B cell (primary cell): ENCODE results near the gene PCDHGC4. TPM values are rescaled to one million over a fixed set of nuclear protein-coding genes. Genes with fewer than 3 reads are reported as not detected.

Experiments
- ATAC-seq: fragments of 200-7000 bp; cut with Tn5 transposase; one replicate; pipeline ENCODE4 v1.10.0; 2021; ENCODE audit warnings: low read depth, mild to moderate bottlenecking, moderate number of reproducible peaks, moderate library complexity
- CTCF ChIA-PET: fragments of 350-600 bp; sonication (Branson Sonifier 250); formaldehyde crosslinking; loops from one replicate; lab custom pipeline; 2021; ENCODE audit warnings: antibody characterized with exemption, inconsistent platforms; lab: Charles Lee
- POLR2A ChIA-PET: fragments of 350-600 bp; sonication (Branson Sonifier 250); formaldehyde crosslinking; loops from one replicate; lab custom pipeline; 2021; ENCODE audit warnings: antibody characterized with exemption; lab: Charles Lee
- DNase-seq: peaks from one replicate; pipeline ENCODE4 v3.0.0; 2013
- H2AFZ ChIP-seq: 2 replicates; pipeline ENCODE4 v1.6.1; 2012; ENCODE audit warnings: mild to moderate bottlenecking, low read depth, low read length; ENCODE audit not compliant: insufficient read depth, poor library complexity, severe bottlenecking
- H3K27ac ChIP-seq, 2 donors: 1 replicate in 1 of 2; 2 replicates in 1 of 2; pipeline ENCODE4 v1.5.1; 2012 to 2013; ENCODE audit warnings: low read length in 2 of 2, mild to moderate bottlenecking in 2 of 2, moderate library complexity in 1 of 2
- H3K27me3 ChIP-seq, 4 experiments: fragments of 200-600 bp in 1 of 4; sonication (generic) in 1 of 4; replicated peaks in 1 of 4; 1 replicate in 2 of 4; 2 replicates in 2 of 4; pipeline versions ENCODE4 v1.6.1 to v1.7.0; 2013 to 2016; ENCODE audit warnings: low read length in 3 of 4, mild to moderate bottlenecking in 2 of 4, mixed read lengths in 1 of 4, moderate library complexity in 1 of 4; ENCODE audit not compliant: insufficient read depth in 4 of 4, control insufficient read depth in 3 of 4; ENCODE audit errors: control extremely low read depth in 1 of 4
- H3K36me3 ChIP-seq, 2 experiments: replicated peaks in 1 of 2; 1 replicate in 1 of 2; 2 replicates in 1 of 2; pipeline versions ENCODE4 v1.6.1 to v1.7.1; 2013; ENCODE audit warnings: low read length in 1 of 2; ENCODE audit not compliant: insufficient read depth in 2 of 2, control insufficient read depth in 1 of 2; ENCODE audit errors: control extremely low read depth in 1 of 2, extremely low read depth in 1 of 2
- H3K4me1 ChIP-seq, 2 donors: fragments of 200-600 bp in 1 of 2; sonication (generic) in 1 of 2; 1 replicate in 1 of 2; 2 replicates in 1 of 2; pipeline versions ENCODE4 v1.5.1 to v1.6.1; 2013 to 2017; ENCODE audit warnings: low read length in 2 of 2; ENCODE audit not compliant: control insufficient read depth in 2 of 2, insufficient read depth in 2 of 2
- H3K4me2 ChIP-seq: replicated peaks from 2 replicates; pipeline ENCODE3; 2012; ENCODE audit warnings: mild to moderate bottlenecking, low read depth, low read length; ENCODE audit not compliant: poor library complexity, severe bottlenecking
- H3K4me3 ChIP-seq, 5 experiments: fragments of 200-600 bp in 1 of 5; sonication (generic) in 1 of 5; 1 replicate in 3 of 5; 2 replicates in 2 of 5; pipeline versions ENCODE4 v1.5.1 to v1.7.0; 2011 to 2016; ENCODE audit warnings: low read length in 4 of 5, mild to moderate bottlenecking in 4 of 5, low read depth in 2 of 5, control low read depth in 1 of 5, moderate library complexity in 1 of 5; ENCODE audit not compliant: insufficient read depth in 1 of 5; ENCODE audit errors: control extremely low read depth in 1 of 5, extremely low read depth in 1 of 5
- H3K79me2 ChIP-seq: fragments of 200-600 bp; sonication (generic); one replicate; pipeline ENCODE4 v1.6.0; 2016; ENCODE audit warnings: low read length; ENCODE audit not compliant: control insufficient read depth, insufficient read depth
- H3K9ac ChIP-seq: fragments of 200-600 bp; sonication (generic); 2 replicates; pipeline ENCODE4 v1.6.1; 2017; ENCODE audit warnings: mild to moderate bottlenecking, low read length, moderate library complexity
- H3K9me3 ChIP-seq, 3 donors: one replicate each; pipeline versions ENCODE4 v1.6.1 to v1.7.1; 2013; ENCODE audit warnings: low read length in 2 of 3; ENCODE audit not compliant: control insufficient read depth in 2 of 3, insufficient read depth in 1 of 3; ENCODE audit errors: control extremely low read depth in 1 of 3
- H4K20me1 ChIP-seq: 2 replicates; pipeline ENCODE4 v1.6.0; 2012; ENCODE audit warnings: mild to moderate bottlenecking, low read length; ENCODE audit not compliant: insufficient read depth, control insufficient read depth, poor library complexity, severe bottlenecking
- H3K27ac Mint-ChIP-seq: one replicate; pipeline ENCODE4 v1.8.0; 2021; ENCODE audit warnings: mixed read lengths
- H3K27me3 Mint-ChIP-seq: one replicate; pipeline ENCODE4 v1.8.0; 2021; ENCODE audit warnings: mixed read lengths
- H3K4me1 Mint-ChIP-seq: one replicate; pipeline ENCODE4 v1.8.0; 2021; ENCODE audit warnings: mixed read lengths
- H3K4me3 Mint-ChIP-seq: one replicate; pipeline ENCODE4 v1.8.0; 2021; ENCODE audit warnings: mixed read lengths
- H3K9me3 Mint-ChIP-seq: one replicate; pipeline ENCODE4 v1.8.0; 2022; ENCODE audit warnings: mixed read lengths; ENCODE audit not compliant: insufficient read depth
- CTCF ChIP-seq: fragments of 200-600 bp; IDR thresholded peaks from one replicate; pipeline ENCODE4 v1.8.0; 2022; ENCODE audit warnings: antibody characterized with exemption, mild to moderate bottlenecking
- EZH2 ChIP-seq: IDR thresholded peaks from 2 replicates; pipeline ENCODE4 v1.6.1; 2012; ENCODE audit warnings: borderline replicate concordance, low read depth, mild to moderate bottlenecking, moderate library complexity, low read length; ENCODE audit not compliant: insufficient read depth, poor library complexity, severe bottlenecking
- WGBS: methylation state at CpG from one replicate; pipeline ENCODE4 v1.1.5; 2013; ENCODE audit warnings: missing lambda C conversion rate; ENCODE audit not compliant: insufficient coverage; 5-methylcytosine and 5-hydroxymethylcytosine counted together
- intact Hi-C: fragments of 100-400 bp; cut with micrococcal nuclease; formaldehyde crosslinking; loops from one replicate; pipeline ENCODE4 v1.10.0; 2022
- polyA plus RNA-seq: library from polyadenylated mRNA; depleted of rRNA; stranded (reverse); fragments of >200 nt; gene quantifications from 2 replicates; pipeline ENCODE4 v1.2.3, GENCODE V29; 2012
- total RNA-seq, 2 donors: library from RNA; stranded (reverse); fragments of 120-200 nt in 1 of 2; gene quantifications; 1 replicate in 1 of 2; 2 replicates in 1 of 2; pipeline versions ENCODE4 v1.2.3 to v1.2.4, GENCODE V29; 2013 to 2022

Gene PCDHGC4
- total and polyA plus RNA-seq, 2 donors (not counting 1 experiment from before 2014, with no cell fraction given): 0.09 to 0.42 TPM

GRCh38 chr5:141515946-141516671 is 31.3 kb downstream of the PCDHGC4 start:
- Histone ChIP-seq H3K4me2 (no peak overlapping the region), H4K20me1 (peaks cover 10% of the 10 kb centered on the region), H2AFZ (no peak overlapping the region), H3K79me2 (no peaks in the 10 kb centered on the region), H3K27ac (no peak overlapping the region), H3K27me3 (no peaks in the 10 kb centered on the region), H3K9ac (no peak overlapping the region), H3K9me3 (peaks cover 0 to 9% (median 0%) of the 10 kb centered on the region in 3 donors), H3K4me3 (no peak overlapping the region), H3K36me3 (peaks cover 0 to 62% of the 10 kb centered on the region in 2 experiments), H3K4me1 (peaks cover 32 to 53% of the 10 kb centered on the region in 2 donors)
- Mint-ChIP-seq H3K9me3 (peaks cover 3% of the 10 kb centered on the region), H3K27ac (peak overlapping the region; percentile 8), H3K4me1 (peaks cover 48% of the 10 kb centered on the region), H3K4me3 (no peak overlapping the region), H3K27me3 (no peaks in the 10 kb centered on the region)
- TF ChIP-seq CTCF: no peak
- no peak for TF ChIP-seq EZH2
- 96% methylated on average over 3 of the region's 4 CpGs for WGBS
- ChIA-PET CTCF (interaction anchor here (0.9 to 12.8 kb wide), 4 partner anchors 9 to 99 kb away, joined by 3 to 176 read pairs (median 20); partner anchors contain the start of genes PCDHGB7 and PCDHGC3), POLR2A (no interaction called here)
- ATAC-seq (no peak), DNase-seq (no peak)
- intact Hi-C loops: no loop called here

DNA sequence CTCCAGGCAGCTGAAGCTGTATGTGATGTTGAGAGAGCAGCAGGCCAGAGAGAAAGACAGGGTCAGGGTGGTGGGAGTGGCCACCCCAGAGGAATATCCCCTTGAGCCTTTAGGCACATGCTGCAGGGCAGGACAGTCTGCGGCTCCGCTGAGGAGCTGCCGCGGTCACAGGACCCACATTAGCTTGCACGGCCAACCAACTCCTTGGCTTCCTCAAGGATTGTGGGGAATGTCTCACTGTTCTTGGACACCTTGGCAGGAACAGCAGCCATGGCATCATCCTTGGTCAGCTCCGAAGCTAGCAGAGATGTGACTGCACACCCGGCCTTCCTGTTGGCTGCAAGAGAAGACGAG is 31.8 kb downstream of the PCDHGC4 start:
- no peak overlapping the region for H3K27ac Mint-ChIP-seq
- no peak overlapping the region for H3K4me2 ChIP-seq
- intact Hi-C loops: no loop called here
- no peak overlapping the region for H3K27ac ChIP-seq
- peaks cover 27 to 47% of the 10 kb centered on the region in 2 donors for H3K4me1 ChIP-seq
- no peak overlapping the region for H3K9ac ChIP-seq
- H3K79me2 ChIP-seq: no peaks in the 10 kb centered on the region
- peaks cover 10% of the 10 kb centered on the region for H4K20me1 ChIP-seq
- H3K27me3 Mint-ChIP-seq: no peaks in the 10 kb centered on the region
- no peaks in the 10 kb centered on the region for H3K27me3 ChIP-seq
- no peak overlapping the region for H3K4me3 ChIP-seq
- ChIA-PET POLR2A (no interaction called here), CTCF (interaction anchor here (6.4 to 12.8 kb wide), 2 partner anchors 8 to 40 kb away, joined by 37 to 176 read pairs; partner anchors contain the start of gene PCDHGC3)
- H3K36me3 ChIP-seq: peaks cover 0 to 67% of the 10 kb centered on the region in 2 experiments
- DNase-seq: no peak
- no peak overlapping the region for H3K4me3 Mint-ChIP-seq
- H3K9me3 ChIP-seq: peaks cover 0 to 8% (median 0%) of the 10 kb centered on the region in 3 donors
- WGBS: 97% methylated on average over 7 of the region's 8 CpGs
- ATAC-seq: no peak
- H3K9me3 Mint-ChIP-seq: no peaks in the 10 kb centered on the region
- no peak overlapping the region for H2AFZ ChIP-seq
- peaks cover 43% of the 10 kb centered on the region for H3K4me1 Mint-ChIP-seq
- TF ChIP-seq EZH2 (no peak), CTCF (no peak)
